Right cardiac atrium (tissue), 5 donors: Measurements from ENCODE around the gene PANK4. TPM values are rescaled to one million over a fixed set of nuclear protein-coding genes. Genes with fewer than 3 reads are reported as not detected.
A peak's percentile ranks its signal among the peaks of the same experiment; 100 is the strongest.

Source experiments
- ATAC-seq, 2 donors: fragments of 200-7000 bp; cut with Tn5 transposase; one replicate each; pipeline versions ENCODE4 v1.8.0 to v1.9.1; 2020; ENCODE audit warnings: moderate library complexity in 2 of 2, mild to moderate bottlenecking in 1 of 2
- DNase-seq, 3 donors: peaks; one replicate each; pipeline ENCODE4 v3.0.0-alpha.2; 2020
- H3K27ac ChIP-seq: one replicate; pipeline ENCODE4 v1.5.1; 2013; ENCODE audit warnings: mild to moderate bottlenecking, low read length, control low read depth, moderate library complexity
- H3K27me3 ChIP-seq: one replicate; pipeline ENCODE4 v1.6.1; 2013; ENCODE audit not compliant: control insufficient read depth, insufficient read depth
- H3K4me1 ChIP-seq: one replicate; pipeline ENCODE4 v1.6.1; 2013; ENCODE audit warnings: low read length; ENCODE audit not compliant: control insufficient read depth, insufficient read depth
- H3K4me3 ChIP-seq: one replicate; pipeline ENCODE4 v1.5.1; 2013; ENCODE audit warnings: low read length, control low read depth
- H3K9me3 ChIP-seq: one replicate; pipeline ENCODE4 v1.6.1; 2013; ENCODE audit warnings: low read length; ENCODE audit not compliant: control insufficient read depth
- WGBS: extraction: QIAGEN DNeasy Blood & Tissue Kit; methylation state at CpG from one replicate; pipeline ENCODE4 v1.1.7; 2013; 5-methylcytosine and 5-hydroxymethylcytosine counted together
- intact Hi-C, 4 donors: fragments of 100-400 bp; cut with DNase I; formaldehyde crosslinking; loops; one replicate each; pipeline versions ENCODE4 v1.11.0 to v1.14.0; 2022 to 2023
- polyA plus RNA-seq: library from polyadenylated mRNA; stranded (reverse); fragments of 200-250 nt; gene quantifications from one replicate; pipeline ENCODE4 v1.2.3, GENCODE V29; 2013
- total RNA-seq, 4 donors: library from RNA; stranded (reverse); fragmentation: NEBNext Ultra II Directional; extraction: Animal tissue kit (Norgen Biotek cat#: 25700); gene quantifications; one replicate each; pipeline ENCODE4 v1.2.1, GENCODE V29; 2021
- donor health status: healthy with polysubstance abuse.
- donor health status: DM: no; HTN: yes; CAD: no.
- donor health status: DM: no; HTN: no; CAD: no.
- donor health status: DM: no; HTN: yes; CAD: no; lungs with severe emphysema.
- donor health status: DM: yes; HTN: yes; CAD: no.

PANK4 gene
- total and polyA plus RNA-seq, 5 donors: 35.2 to 51.3 (median 40.1) TPM

GRCh38 chr1:2508180-2508579 lies 18.2 kb downstream of the PANK4 start:
- WGBS: 88% methylated on average over 24 of the region's 24 CpGs
- no peak for DNase-seq
- intact Hi-C loops: no loop called here

DNA sequence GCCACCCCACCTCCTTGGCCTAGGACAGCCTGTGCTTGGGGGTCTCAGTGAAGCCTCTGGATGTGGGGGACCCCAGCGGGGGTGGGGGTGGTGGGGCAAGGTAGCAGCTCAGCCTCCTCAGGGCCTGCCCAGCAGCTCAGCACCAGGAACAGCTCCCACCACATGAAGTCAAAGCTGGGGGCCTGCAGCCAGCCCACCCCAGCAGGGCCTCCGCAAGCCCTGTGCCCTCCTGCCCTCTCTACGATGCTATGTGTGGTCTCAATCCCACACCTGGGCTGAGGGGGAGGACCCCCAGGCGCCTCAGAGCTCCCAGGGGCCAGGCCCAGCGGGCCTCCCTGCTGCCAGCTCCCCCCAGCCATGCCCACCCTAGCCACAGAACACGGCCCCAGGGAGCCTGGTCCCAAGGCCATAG lies 18.6 kb downstream of the PANK4 start:
- WGBS: 84% methylated on average over 6 of the region's 6 CpGs
- DNase-seq: no peak
- intact Hi-C loops: no loop called here
- no peaks in the 10 kb centered on the region for H3K9me3 ChIP-seq
- H3K27me3 ChIP-seq: no peaks in the 10 kb centered on the region
- no peak overlapping the region for H3K4me3 ChIP-seq
- H3K27ac ChIP-seq: no peak overlapping the region
- peak in 1 of 2 donors; percentile 2 for ATAC-seq
- no peaks in the 10 kb centered on the region for H3K4me1 ChIP-seq

More at GRCh38 chr1:2508180-2508579, 18.2 kb downstream of the PANK4 start:
- Histone ChIP-seq H3K27me3 (no peaks in the 10 kb centered on the region), H3K4me1 (no peaks in the 10 kb centered on the region), H3K4me3 (no peak overlapping the region), H3K27ac (no peak overlapping the region), H3K9me3 (no peaks in the 10 kb centered on the region)
- no peak for ATAC-seq

- ATAC-seq: peak; percentile 8 to 23
- Histone ChIP-seq H3K4me3 (no peak overlapping the region), H3K9me3 (no peaks in the 10 kb centered on the region), H3K27ac (no peak overlapping the region), H3K4me1 (no peaks in the 10 kb centered on the region), H3K27me3 (no peaks in the 10 kb centered on the region)
- 51% methylated on average over 15 of the region's 15 CpGs for WGBS
- intact Hi-C loops: no loop called here
- no peak for DNase-seq
These were observed 19.4 kb downstream of the PANK4 start for GRCh38 chr1:2506901-2507565.

- no peaks in the 10 kb centered on the region for H3K4me1 ChIP-seq
- H3K4me3 ChIP-seq: no peak overlapping the region
- no peaks in the 10 kb centered on the region for H3K9me3 ChIP-seq
- H3K27me3 ChIP-seq: no peaks in the 10 kb centered on the region
- DNase-seq: no peak
- intact Hi-C loops: no loop called here
- peak in 1 of 2 donors; percentile 3 for ATAC-seq
- H3K27ac ChIP-seq: no peak overlapping the region
- WGBS: 60% methylated on average over 30 of the region's 30 CpGs
These were observed 20.2 kb downstream of the PANK4 start for GRCh38 chr1:2506007-2506860.

- no peaks in the 10 kb centered on the region for H3K27me3 ChIP-seq
- no peaks in the 10 kb centered on the region for H3K4me1 ChIP-seq
- DNase-seq (no peak), ATAC-seq (no peak)
- WGBS: 60% methylated on average over 21 of the region's 21 CpGs
- no peak overlapping the region for H3K27ac ChIP-seq
- H3K4me3 ChIP-seq: no peak overlapping the region
- H3K9me3 ChIP-seq: no peaks in the 10 kb centered on the region
- intact Hi-C loops: no loop called here
These were observed 20.9 kb downstream of the PANK4 start for GRCh38 chr1:2505461-2505994.

DNA sequence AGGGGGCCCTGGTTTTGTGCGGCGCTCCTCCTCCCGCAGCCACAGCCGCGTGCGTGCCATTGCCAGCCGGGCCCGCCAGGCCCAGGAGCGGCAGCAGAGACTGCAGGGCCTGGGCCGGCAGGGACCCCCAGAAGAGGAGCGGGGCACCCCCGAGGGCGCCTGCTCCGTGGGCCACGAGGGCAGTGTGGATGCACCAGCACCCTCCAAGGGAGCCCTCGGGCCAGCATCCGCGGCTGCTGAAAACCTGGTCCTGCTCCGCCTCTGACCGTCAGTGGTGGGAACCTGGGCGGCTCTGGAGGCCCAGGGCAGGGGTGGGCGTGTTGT lies 21.5 kb downstream of the PANK4 start:
- intact Hi-C loops: no loop called here
- no peaks in the 10 kb centered on the region for H3K27me3 ChIP-seq
- 41% methylated on average over 22 of the region's 22 CpGs for WGBS
- no peaks in the 10 kb centered on the region for H3K9me3 ChIP-seq
- H3K4me1 ChIP-seq: no peaks in the 10 kb centered on the region
- H3K27ac ChIP-seq: no peak overlapping the region
- ATAC-seq (no peak), DNase-seq (no peak)
- no peak overlapping the region for H3K4me3 ChIP-seq

- peak in 1 of 3 donors; percentile 72 for DNase-seq
- Histone ChIP-seq H3K9me3 (no peaks in the 10 kb centered on the region), H3K27ac (no peak overlapping the region), H3K4me1 (no peaks in the 10 kb centered on the region), H3K27me3 (no peaks in the 10 kb centered on the region), H3K4me3 (no peak overlapping the region)
- 50% methylated on average over 36 of the region's 36 CpGs for WGBS
- ATAC-seq: no peak
- intact Hi-C loops: no loop called here
These were observed 22.0 kb downstream of the PANK4 start for GRCh38 chr1:2504225-2504948.

DNA sequence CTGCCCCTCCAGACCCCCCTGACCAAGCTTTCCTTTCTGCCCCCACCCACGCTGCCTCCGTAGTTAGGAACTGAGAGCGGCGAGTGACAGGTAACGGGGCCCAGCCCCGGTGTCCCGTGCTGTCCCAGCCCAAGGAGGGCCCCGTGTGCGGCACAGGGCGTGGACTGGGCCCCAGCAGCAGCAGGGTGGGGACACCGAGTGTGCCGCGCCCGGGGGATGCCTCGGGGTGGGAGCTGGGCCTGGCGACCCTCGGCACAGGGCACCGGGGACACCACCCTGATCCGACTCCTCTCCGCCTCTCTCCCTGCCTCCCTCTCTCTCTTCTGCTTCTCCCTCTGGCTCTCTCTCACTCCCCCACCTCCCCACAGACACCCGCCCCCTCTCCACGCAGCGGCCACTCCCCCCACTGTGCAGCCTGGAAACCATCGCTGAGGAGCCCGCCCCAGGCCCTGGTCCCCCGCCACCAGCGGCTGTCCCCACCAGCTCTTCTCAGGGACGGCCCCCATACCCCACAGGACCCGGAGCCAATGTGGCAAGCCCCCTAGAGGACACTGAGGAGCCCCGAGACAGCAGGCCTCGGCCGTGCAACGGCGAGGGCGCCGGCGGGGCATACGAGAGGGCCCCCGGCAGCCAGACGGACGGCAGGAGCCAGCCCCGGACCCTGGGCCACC lies 22.7 kb downstream of the PANK4 start:
- no peaks in the 10 kb centered on the region for H3K27me3 ChIP-seq
- H3K9me3 ChIP-seq: no peaks in the 10 kb centered on the region
- WGBS: 37% methylated on average over 42 of the region's 42 CpGs
- ATAC-seq: no peak
- H3K27ac ChIP-seq: no peak overlapping the region
- no peaks in the 10 kb centered on the region for H3K4me1 ChIP-seq
- no peak overlapping the region for H3K4me3 ChIP-seq
- intact Hi-C loops: no loop called here
- no peak for DNase-seq

DNA sequence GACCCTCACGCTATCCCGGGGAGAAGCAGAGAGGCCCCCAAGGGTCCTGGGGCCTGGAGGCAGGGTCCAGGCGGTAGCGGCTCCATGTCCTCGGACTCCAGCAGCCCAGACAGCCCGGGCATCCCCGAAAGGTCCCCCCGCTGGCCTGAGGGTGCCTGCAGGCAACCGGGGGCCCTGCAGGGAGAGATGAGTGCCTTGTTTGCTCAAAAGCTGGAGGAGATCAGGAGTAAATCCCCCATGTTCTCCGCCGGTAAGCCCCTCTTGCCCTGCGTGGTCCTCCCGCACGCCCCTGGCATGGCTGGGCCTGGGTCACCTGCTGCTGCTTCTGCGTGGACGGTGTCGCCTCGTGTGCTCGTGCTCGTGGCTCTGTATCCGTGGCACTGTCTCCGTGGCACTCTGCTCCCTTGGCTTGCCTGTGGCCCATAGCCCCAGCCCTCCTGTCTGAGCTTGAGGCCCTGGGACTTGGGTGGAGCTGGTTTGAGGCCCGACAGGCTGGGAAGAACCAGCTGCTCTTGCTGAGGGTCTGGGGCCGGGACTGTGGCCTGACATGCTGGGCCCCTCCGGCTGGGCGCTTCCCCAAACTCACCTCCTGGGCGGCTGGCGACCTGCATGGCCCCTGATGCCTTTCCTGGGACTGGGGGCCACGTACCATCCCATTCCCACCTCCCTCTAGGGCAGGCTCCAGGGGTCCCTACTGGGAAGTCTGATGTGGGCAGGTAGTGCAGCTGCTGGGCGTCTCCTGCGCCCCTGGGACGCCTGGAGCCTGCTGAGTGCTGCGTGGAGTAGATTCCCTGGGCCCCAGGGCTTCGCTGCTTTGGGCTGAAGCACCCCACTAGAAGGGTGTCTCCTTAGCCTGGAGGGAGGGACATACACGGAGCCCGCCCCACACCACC lies 23.5 kb downstream of the PANK4 start:
- intact Hi-C loops: no loop called here
- Histone ChIP-seq H3K4me3 (no peak overlapping the region), H3K9me3 (no peaks in the 10 kb centered on the region), H3K27ac (no peak overlapping the region), H3K4me1 (no peaks in the 10 kb centered on the region), H3K27me3 (no peaks in the 10 kb centered on the region)
- ATAC-seq (no peak), DNase-seq (no peak)
- 76% methylated on average over 36 of the region's 36 CpGs for WGBS

- WGBS: 87% methylated on average over 34 of the region's 34 CpGs
- H3K27me3 ChIP-seq: no peaks in the 10 kb centered on the region
These were observed 24.2 kb downstream of the PANK4 start for GRCh38 chr1:2502210-2502609.

More at GRCh38 chr1:2502210-2502609, 24.2 kb downstream of the PANK4 start:
- ATAC-seq (no peak), DNase-seq (no peak)
- intact Hi-C loops: no loop called here
- no peaks in the 10 kb centered on the region for H3K4me1 ChIP-seq
- no peak overlapping the region for H3K27ac ChIP-seq
- no peaks in the 10 kb centered on the region for H3K9me3 ChIP-seq
- H3K4me3 ChIP-seq: no peak overlapping the region
